GM23338 (cell line): ENCODE measurements around the gene EPHB1. TPM values are rescaled to one million over a fixed set of nuclear protein-coding genes. Genes with fewer than 3 reads are reported as not detected.

ENCODE experiments used
- ATAC-seq: fragments of 200-7000 bp; cut with Tn5 transposase; 3 replicates; pipeline ENCODE4 v1.9.1; 2020
- DNase-seq: peaks from one replicate; pipeline ENCODE4 v3.0.0-alpha.2; 2015; ENCODE audit warnings: low spot score
- H2AFZ ChIP-seq: fragments of 200-600 bp; sonication (generic); 2 replicates; pipeline ENCODE4 v1.8.0; 2016; ENCODE audit warnings: antibody characterized with exemption, mild to moderate bottlenecking, moderate library complexity
- H3F3A ChIP-seq: fragments of 200-600 bp; sonication (generic); replicated peaks from 2 replicates; pipeline ENCODE4 v1.8.0; 2017; ENCODE audit warnings: antibody characterized with exemption, mixed run types, low read depth
- H3K27ac ChIP-seq: fragments of 200-600 bp; sonication (generic); 2 replicates; pipeline ENCODE4 v1.6.1; 2016; ENCODE audit warnings: low read depth
- H3K27me3 ChIP-seq: fragments of 200-600 bp; sonication (generic); 2 replicates; pipeline ENCODE4 v1.8.0; 2016; ENCODE audit warnings: mild to moderate bottlenecking, mixed run types, moderate library complexity; ENCODE audit not compliant: insufficient read depth
- H3K36me3 ChIP-seq: fragments of 200-600 bp; sonication (generic); 2 replicates; pipeline ENCODE4 v1.8.0; 2016; ENCODE audit warnings: mild to moderate bottlenecking; ENCODE audit not compliant: insufficient read depth
- H3K4me1 ChIP-seq: fragments of 200-600 bp; sonication (generic); 2 replicates; pipeline ENCODE4 v1.8.0; 2016; ENCODE audit warnings: mild to moderate bottlenecking, moderate library complexity; ENCODE audit not compliant: insufficient read depth
- H3K4me2 ChIP-seq: fragments of 200-600 bp; sonication (generic); 2 replicates; pipeline ENCODE4 v1.7.1; 2017; ENCODE audit warnings: mixed run types
- H3K4me3 ChIP-seq: fragments of 200-600 bp; sonication (generic); 2 replicates; pipeline ENCODE4 v1.6.1; 2016; ENCODE audit warnings: mixed run types
- H3K79me2 ChIP-seq: fragments of 200-600 bp; sonication (generic); replicated peaks from 2 replicates; pipeline ENCODE4 v1.8.0; 2017; ENCODE audit warnings: mild to moderate bottlenecking; ENCODE audit not compliant: insufficient read depth
- H3K9me2 ChIP-seq: fragments of 200-600 bp; sonication (generic); 2 replicates; pipeline ENCODE4 v1.8.0; 2017; ENCODE audit not compliant: insufficient read depth
- H4K20me1 ChIP-seq: fragments of 200-600 bp; sonication (generic); replicated peaks from 2 replicates; pipeline ENCODE4 v1.8.0; 2017; ENCODE audit warnings: mild to moderate bottlenecking; ENCODE audit not compliant: insufficient read depth
- H3K27ac Mint-ChIP-seq: 2 replicates; pipeline ENCODE4 v1.8.0; 2020; ENCODE audit warnings: inconsistent platforms, mild to moderate bottlenecking, moderate library complexity, mixed read lengths
- H3K27me3 Mint-ChIP-seq: 3 replicates; pipeline ENCODE4 v1.8.0; 2022; ENCODE audit warnings: low read depth, mild to moderate bottlenecking, moderate library complexity, mixed read lengths, inconsistent platforms; ENCODE audit not compliant: insufficient read depth, poor library complexity
- H3K36me3 Mint-ChIP-seq: 3 replicates; pipeline ENCODE4 v1.8.0; 2021; ENCODE audit warnings: low read depth, mild to moderate bottlenecking, inconsistent platforms, moderate library complexity, mixed read lengths
- H3K4me1 Mint-ChIP-seq: 3 replicates; pipeline ENCODE4 v1.8.0; 2020; ENCODE audit warnings: mild to moderate bottlenecking, inconsistent platforms, mixed read lengths
- H3K4me3 Mint-ChIP-seq: 3 replicates; pipeline ENCODE4 v1.8.0; 2021; ENCODE audit warnings: moderate library complexity, mild to moderate bottlenecking, inconsistent platforms, mixed read lengths
- H3K9me3 Mint-ChIP-seq: 3 replicates; pipeline ENCODE4 v1.8.0; 2020; ENCODE audit warnings: moderate library complexity, mild to moderate bottlenecking, inconsistent platforms, mixed read lengths
- CREB1 ChIP-seq: fragments of 250-450 bp; sonication (Bioruptor Pico); IDR thresholded peaks from 2 replicates; pipeline ENCODE4 v1.5.0; 2020; ENCODE audit warnings: low read depth, mild to moderate bottlenecking, moderate library complexity
- CTCF ChIP-seq, 2 experiments: fragments of 200-600 bp in 1 of 2; sonication (generic) in 1 of 2; conservative IDR thresholded peaks; 2 replicates each; pipeline versions ENCODE4 v1.5.1 to v1.6.1; 2016 to 2017; ENCODE audit warnings: antibody characterized with exemption in 2 of 2, low read depth in 2 of 2, mild to moderate bottlenecking in 2 of 2, moderate library complexity in 1 of 2
- EZH2 ChIP-seq: fragments of 200-600 bp; sonication (generic); IDR thresholded peaks from one replicate; pipeline ENCODE4 v1.8.0; 2017; ENCODE audit warnings: antibody characterized with exemption, mild to moderate bottlenecking, low read depth; ENCODE audit not compliant: unreplicated experiment
- EZH2phosphoT487 ChIP-seq: fragments of 200-600 bp; sonication (generic); IDR thresholded peaks from one replicate; pipeline ENCODE4 v1.8.1; 2018; ENCODE audit warnings: antibody characterized with exemption; ENCODE audit not compliant: unreplicated experiment
- NANOG ChIP-seq: IDR thresholded peaks from 2 replicates; pipeline ENCODE4 v1.6.1; 2016; ENCODE audit warnings: antibody characterized with exemption, borderline replicate concordance
- POLR2AphosphoS5 ChIP-seq: IDR thresholded peaks from 2 replicates; pipeline ENCODE4 v1.6.1; 2016; ENCODE audit warnings: antibody characterized with exemption, low read depth
- REST ChIP-seq: IDR thresholded peaks from one replicate; pipeline ENCODE4 v1.6.1; 2018; ENCODE audit warnings: antibody characterized with exemption; ENCODE audit not compliant: unreplicated experiment
- STAT1 ChIP-seq: IDR thresholded peaks from one replicate; pipeline ENCODE4 v1.6.1; 2016; ENCODE audit warnings: antibody characterized with exemption; ENCODE audit not compliant: unreplicated experiment
- ZNF331 ChIP-seq: fragments of 250-450 bp; sonication (Bioruptor Pico); IDR thresholded peaks from 2 replicates; pipeline ENCODE4 v1.5.0; 2020; ENCODE audit warnings: low read depth, mild to moderate bottlenecking, moderate library complexity
- polyA plus RNA-seq: library from polyadenylated mRNA; unstranded; fragments of >200 nt; fragmentation: Nextera tagmentation; extraction: Ambion mirVana; gene quantifications from 2 replicates; pipeline ENCODE4 v1.2.1, GENCODE V29; 2016
- total RNA-seq: library from RNA; depleted of rRNA; stranded (reverse); fragments of >200 nt; shearing (Covaris generic); gene quantifications from 2 replicates; pipeline ENCODE4 v1.2.3, GENCODE V29; 2014
- TF ChIP-seq, protein P1 (sequence below): IDR thresholded peaks from 2 replicates; pipeline ENCODE4 v1.6.1; 2016; ENCODE audit warnings: antibody characterized with exemption

The EPHB1 gene
- total and polyA plus RNA-seq, 2 experiments from 2014 or later: 2.7 to 5.2 TPM

- TF ChIP-seq REST (no peak), STAT1 (no peak)
- H2AFZ ChIP-seq: no peak overlapping the region
- ATAC-seq (no peak), DNase-seq (no peak)
- peaks cover 5% of the 10 kb centered on the region; the same call in 1 of the 2 replicates for H3K9me2 ChIP-seq
- peaks cover 24% of the 10 kb centered on the region for H3K9me3 Mint-ChIP-seq
- H3K27ac ChIP-seq: no peak overlapping the region
- no peaks in the 10 kb centered on the region for H3K4me1 Mint-ChIP-seq
- H3K4me2 ChIP-seq: no peak overlapping the region
- peaks cover 17% of the 10 kb centered on the region for H3K36me3 Mint-ChIP-seq
- no peak overlapping the region for H3K4me3 ChIP-seq
- no peaks in the 10 kb centered on the region for H3K79me2 ChIP-seq
- H3K27ac Mint-ChIP-seq: no peak overlapping the region
- no peaks in the 10 kb centered on the region for H3K4me1 ChIP-seq
- H4K20me1 ChIP-seq: no peaks in the 10 kb centered on the region
- no peaks in the 10 kb centered on the region for H3K27me3 ChIP-seq
- H3F3A ChIP-seq: no peaks in the 10 kb centered on the region
- H3K36me3 ChIP-seq: peaks cover 9% of the 10 kb centered on the region; the same call in 1 of the 2 replicates
- H3K4me3 Mint-ChIP-seq: no peak overlapping the region
- peaks cover 5% of the 10 kb centered on the region for H3K27me3 Mint-ChIP-seq
Measured at GRCh38 chr3:135009014-135009413, 214.0 kb downstream of the EPHB1 start.

- Histone ChIP-seq H3K79me2 (no peaks in the 10 kb centered on the region), H3F3A (no peaks in the 10 kb centered on the region), H3K27ac (no peak overlapping the region), H3K9me2 (peaks cover under 1% of the 10 kb centered on the region; the same call in 1 of the 2 replicates), H3K36me3 (no peaks in the 10 kb centered on the region), H4K20me1 (no peaks in the 10 kb centered on the region), H3K4me3 (no peak overlapping the region), H3K4me2 (no peak overlapping the region), H3K4me1 (no peaks in the 10 kb centered on the region), H3K27me3 (no peaks in the 10 kb centered on the region), H2AFZ (no peak overlapping the region)
- H3K4me3 Mint-ChIP-seq: no peak overlapping the region
- H3K27ac Mint-ChIP-seq: no peak overlapping the region
- ATAC-seq (no peak), DNase-seq (no peak)
- peaks cover 3% of the 10 kb centered on the region; the same call in 2 of the 3 replicates for H3K36me3 Mint-ChIP-seq
- H3K9me3 Mint-ChIP-seq: peaks cover 4% of the 10 kb centered on the region; the same call in 2 of the 3 replicates
- peaks cover 10% of the 10 kb centered on the region for H3K27me3 Mint-ChIP-seq
- no peaks in the 10 kb centered on the region for H3K4me1 Mint-ChIP-seq
- TF ChIP-seq, protein P1, sequence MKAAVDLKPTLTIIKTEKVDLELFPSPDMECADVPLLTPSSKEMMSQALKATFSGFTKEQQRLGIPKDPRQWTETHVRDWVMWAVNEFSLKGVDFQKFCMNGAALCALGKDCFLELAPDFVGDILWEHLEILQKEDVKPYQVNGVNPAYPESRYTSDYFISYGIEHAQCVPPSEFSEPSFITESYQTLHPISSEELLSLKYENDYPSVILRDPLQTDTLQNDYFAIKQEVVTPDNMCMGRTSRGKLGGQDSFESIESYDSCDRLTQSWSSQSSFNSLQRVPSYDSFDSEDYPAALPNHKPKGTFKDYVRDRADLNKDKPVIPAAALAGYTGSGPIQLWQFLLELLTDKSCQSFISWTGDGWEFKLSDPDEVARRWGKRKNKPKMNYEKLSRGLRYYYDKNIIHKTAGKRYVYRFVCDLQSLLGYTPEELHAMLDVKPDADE: no peak
- TF ChIP-seq POLR2AphosphoS5 (no peak), EZH2phosphoT487 (no peak), CREB1 (CRISPR knock-in tag) (no peak), EZH2 (no peak), NANOG (no peak), ZNF331 (CRISPR knock-in tag) (no peak), STAT1 (no peak), REST (no peak), CTCF (conservative IDR thresholded peaks at IDR 0.05; ENCODE audit: low read depth in 2 of 2) (no peak)
Measured at GRCh38 chr3:135012101-135012500, 217.0 kb downstream of the EPHB1 start.
